Endothelial cell of umbilical vein (primary cell): ENCODE measurements around the gene C20orf144. TPM values are rescaled to one million over a fixed set of nuclear protein-coding genes. Genes with fewer than 3 reads are reported as not detected.

Source experiments
- BruUV-seq: library from RNA; stranded (reverse); fragments of 400-500 nt; replicated peaks from 2 replicates; lab custom pipeline; 2021; lab: Mats Ljungman, UMichigan
- CTCF ChIA-PET: fragments of 300-600, 350-600 bp; sonication (Branson Sonifier 250); formaldehyde crosslinking; loops from one replicate; lab custom pipeline; 2021; ENCODE audit warnings: antibody characterized with exemption, inconsistent platforms; lab: Charles Lee
- POLR2A ChIA-PET: fragments of 300-600, 350-600 bp; sonication (Branson Sonifier 250); formaldehyde crosslinking; loops from one replicate; lab custom pipeline; 2021; ENCODE audit warnings: antibody characterized with exemption, inconsistent platforms; lab: Charles Lee
- DNase-seq: peaks from one replicate; pipeline ENCODE4 v3.0.0-alpha.2; 2011; ENCODE audit warnings: low read depth, low spot score
- FAIRE-seq: peaks from 2 replicates; lab custom pipeline; 2011; peaks lifted over from hg19 to GRCh38; lab: Jason Lieb, UNC
- H2AFZ ChIP-seq: 2 replicates; pipeline ENCODE4 v1.6.0; 2012; ENCODE audit warnings: low read depth, low read length, control low read depth, inconsistent platforms
- H3K27ac ChIP-seq: 2 replicates; pipeline ENCODE4 v1.5.1; 2011; ENCODE audit warnings: low read depth, mild to moderate bottlenecking, control low read depth, low read length, moderate library complexity; ENCODE audit not compliant: insufficient read depth
- H3K27me3 ChIP-seq, 2 experiments: 2 replicates each; pipeline versions ENCODE4 v1.6.0 to v1.6.1; 2011; ENCODE audit warnings: low read length in 2 of 2, mixed read lengths in 1 of 2; ENCODE audit not compliant: control insufficient read depth in 2 of 2, insufficient read depth in 2 of 2
- H3K36me3 ChIP-seq, 2 experiments: 2 replicates in 1 of 2; 3 replicates in 1 of 2; pipeline ENCODE4 v1.5.1; 2011; ENCODE audit warnings: low read length in 2 of 2, mild to moderate bottlenecking in 1 of 2, moderate library complexity in 1 of 2; ENCODE audit not compliant: control insufficient read depth in 2 of 2, insufficient read depth in 2 of 2; ENCODE audit errors: extremely low read depth in 1 of 2
- H3K4me1 ChIP-seq: 3 replicates; pipeline ENCODE4 v1.5.1; 2011; ENCODE audit warnings: mild to moderate bottlenecking, low read length; ENCODE audit not compliant: control insufficient read depth, insufficient read depth; ENCODE audit errors: extremely low read depth
- H3K4me2 ChIP-seq: 2 replicates; pipeline ENCODE4 v1.6.1; 2011; ENCODE audit warnings: low read length, control low read depth, mixed read lengths; ENCODE audit not compliant: insufficient read depth
- H3K4me3 ChIP-seq, 3 experiments: fragments of 200-600 bp in 1 of 3; sonication (generic), shearing (Covaris generic) in 1 of 3; replicated peaks in 1 of 3; 2 replicates each; pipeline ENCODE4 v1.5.1; 2011 to 2016; ENCODE audit warnings: control low read depth in 3 of 3, low read length in 3 of 3, mild to moderate bottlenecking in 2 of 3, inconsistent platforms in 1 of 3, low read depth in 1 of 3, moderate library complexity in 1 of 3; ENCODE audit not compliant: insufficient read depth in 1 of 3
- H3K79me2 ChIP-seq: 2 replicates; pipeline ENCODE4 v1.6.0; 2012; ENCODE audit warnings: low read length, inconsistent platforms; ENCODE audit not compliant: control insufficient read depth, insufficient read depth
- H3K9ac ChIP-seq: replicated peaks from 2 replicates; pipeline ENCODE3; 2011; ENCODE audit warnings: low read length, control low read depth; ENCODE audit not compliant: insufficient read depth; ENCODE audit errors: extremely low read depth
- H3K9me1 ChIP-seq: replicated peaks from 3 replicates; pipeline ENCODE4 v1.6.0; 2011; ENCODE audit warnings: mild to moderate bottlenecking, low read length; ENCODE audit not compliant: control insufficient read depth, insufficient read depth; ENCODE audit errors: extremely low read depth
- H3K9me3 ChIP-seq: replicated peaks from 2 replicates; pipeline ENCODE4 v1.5.1; 2012; ENCODE audit warnings: low read length, inconsistent platforms; ENCODE audit not compliant: control insufficient read depth, insufficient read depth
- H4K20me1 ChIP-seq: replicated peaks from 2 replicates; pipeline ENCODE3; 2011; ENCODE audit warnings: mild to moderate bottlenecking, low read length; ENCODE audit not compliant: control insufficient read depth, insufficient read depth; ENCODE audit errors: extremely low read depth
- CTCF ChIP-seq, 2 donors: IDR thresholded peaks; 1 replicate in 1 of 2; 2 replicates in 1 of 2; pipeline ENCODE4 v1.5.1; 2011; ENCODE audit warnings: low read length in 2 of 2, mild to moderate bottlenecking in 2 of 2, moderate library complexity in 2 of 2, control low read depth in 1 of 2, inconsistent platforms in 1 of 2, low read depth in 1 of 2; ENCODE audit not compliant: insufficient read depth in 1 of 2; ENCODE audit errors: extremely low read depth in 1 of 2
- EZH2 ChIP-seq: IDR thresholded peaks from 2 replicates; pipeline ENCODE4 v1.6.1; 2012; ENCODE audit warnings: borderline replicate concordance, low read depth, mild to moderate bottlenecking, moderate library complexity, low read length, inconsistent platforms; ENCODE audit not compliant: severe bottlenecking
- FOS ChIP-seq: IDR thresholded peaks from 2 replicates; pipeline ENCODE4 v1.6.1; 2011; ENCODE audit warnings: mild to moderate bottlenecking, low read length, moderate library complexity, borderline replicate concordance; ENCODE audit not compliant: insufficient read depth
- GATA2 ChIP-seq: IDR thresholded peaks from 2 replicates; pipeline ENCODE4 v1.7.0; 2011; ENCODE audit warnings: low read depth, mild to moderate bottlenecking, moderate library complexity, mixed read lengths, low read length; ENCODE audit not compliant: insufficient read length, insufficient read depth
- JUN ChIP-seq: IDR thresholded peaks from 2 replicates; pipeline ENCODE4 v1.6.1; 2011; ENCODE audit warnings: borderline replicate concordance, low read depth; ENCODE audit not compliant: insufficient read length, insufficient read depth
- MAX ChIP-seq: IDR thresholded peaks from 2 replicates; pipeline ENCODE4 v1.6.1; 2011; ENCODE audit not compliant: insufficient read depth, insufficient read length
- MYC ChIP-seq: IDR thresholded peaks from one replicate; pipeline ENCODE4 v1.6.1; 2011; ENCODE audit warnings: mild to moderate bottlenecking, low read depth, low read length
- POLR2A ChIP-seq: IDR thresholded peaks from 2 replicates; pipeline ENCODE4 v1.6.1; 2012; ENCODE audit warnings: low read depth, mild to moderate bottlenecking, control low read depth, low read length
- POLR2AphosphoS5 ChIP-seq: IDR thresholded peaks from 2 replicates; pipeline ENCODE4 v1.6.1; 2012; ENCODE audit warnings: low read depth, mild to moderate bottlenecking, control low read depth, low read length, moderate library complexity; ENCODE audit not compliant: insufficient read depth
- dilution Hi-C: fragments of 300-500 bp; cut with MboI; formaldehyde crosslinking; loops from one replicate; pipeline ENCODE4 v1.15.0; 2019; ENCODE audit warnings: low sequenced_read_pairs; ENCODE audit not compliant: extremely low pct_ligation_motif_present
- intact Hi-C: fragments of 100-400 bp; cut with micrococcal nuclease; formaldehyde crosslinking; loops from one replicate; pipeline ENCODE4 v1.10.0; 2022
- polyA plus RNA-seq, 4 experiments: library from polyadenylated mRNA; depleted of rRNA in 3 of 4; stranded (reverse) in 3 of 4; unstranded in 1 of 4; fragments of >200 nt; gene quantifications; 2 replicates each; pipeline versions ENCODE4 v1.2.1 to v1.2.3, GENCODE V29; 2011 to 2012; ENCODE audit warnings: missing spikeins in 1 of 4
- total RNA-seq: library from RNA; stranded (reverse); gene quantifications from 2 replicates; pipeline ENCODE4 v1.2.3, GENCODE V29; 2021

Gene C20orf144
- total and polyA plus RNA-seq, 2 donors (not counting 3 experiments of a cell fraction or from before 2014, with no cell fraction given) = not detected

- no peaks in the 10 kb centered on the region for H4K20me1 ChIP-seq
- ChIA-PET POLR2A (no interaction called here), CTCF (interaction anchor here (1.6 to 3.8 kb wide), 2 partner anchors 13 to 183 kb away, joined by 5 to 16 read pairs; no protein-coding TSS in a partner anchor)
- H3K27ac ChIP-seq = no peak overlapping the region
- DNase-seq = no peak
- TF ChIP-seq POLR2AphosphoS5 (no peak), EZH2 (no peak), CTCF (IDR thresholded peaks at IDR 0.05; ENCODE audit: extremely low read depth in 1 of 2, insufficient read depth in 1 of 2, low read depth in 1 of 2, low read length in 2 of 2) (no peak), JUN (no peak), FOS (no peak), POLR2A (no peak), MAX (no peak), GATA2 (no peak), MYC (no peak)
- H3K79me2 ChIP-seq = no peaks in the 10 kb centered on the region
- no peak for FAIRE-seq
- no TSS peak for BruUV-seq
- no peaks in the 10 kb centered on the region for H3K9me3 ChIP-seq
- no peak overlapping the region for H2AFZ ChIP-seq
- H3K9ac ChIP-seq = no peak overlapping the region
- no peak overlapping the region for H3K4me2 ChIP-seq
- no peaks in the 10 kb centered on the region for H3K9me1 ChIP-seq
- H3K4me1 ChIP-seq = no peaks in the 10 kb centered on the region
- no peak overlapping the region for H3K4me3 ChIP-seq
- intact Hi-C loops = no loop called here
- H3K27me3 ChIP-seq = no peaks in the 10 kb centered on the region
- peaks cover 2 to 22% of the 10 kb centered on the region in 2 experiments for H3K36me3 ChIP-seq
- dilution Hi-C loops = no loop called here
Observed at GRCh38 chr20:33640287-33640686, 21.8 kb upstream of the C20orf144 start.
